K562 (cell line): Measurements from ENCODE around the gene IKZF4. TPM values are rescaled to one million over a fixed set of nuclear protein-coding genes. Genes with fewer than 3 reads are reported as not detected.

Experiments
- BRD4 ChIP-seq: fragments of 200-600 bp; sonication (generic); IDR thresholded peaks from 2 replicates; pipeline ENCODE4 v1.6.1; 2017; ENCODE audit warnings: inconsistent platforms
- CGGBP1 ChIP-seq: fragments of 250-450 bp; sonication (Bioruptor Pico); IDR thresholded peaks from 2 replicates; pipeline ENCODE4 v1.9.0; 2021; ENCODE audit warnings: mild to moderate bottlenecking
- CHCHD3 ChIP-seq: fragments of 250-450 bp; sonication (Bioruptor Pico); IDR thresholded peaks from 2 replicates; pipeline ENCODE4 v2.1.2; 2022; ENCODE audit warnings: mild to moderate bottlenecking
- CHD4 ChIP-seq: fragments of 200-600 bp; sonication (generic); IDR thresholded peaks from 3 replicates; pipeline ENCODE4 v1.6.1; 2012; ENCODE audit warnings: low read depth, mild to moderate bottlenecking, mixed read lengths, low read length, inconsistent platforms; ENCODE audit not compliant: insufficient read depth, insufficient replicate concordance, poor library complexity, severe bottlenecking
- DEAF1 ChIP-seq: fragments of 450-650 bp; formaldehyde crosslinking; IDR thresholded peaks from 2 replicates; pipeline ENCODE4 v1.4.0; 2020; ENCODE audit warnings: mild to moderate bottlenecking, moderate library complexity
- NKRF ChIP-seq: fragments of 450-650 bp; IDR thresholded peaks from 2 replicates; pipeline ENCODE4 v1.6.1; 2016; ENCODE audit warnings: borderline replicate concordance
- RBM39 ChIP-seq: fragments of 200-400 bp; formaldehyde crosslinking; optimal IDR thresholded peaks from 2 replicates; pipeline ENCODE3; 2018; ENCODE audit warnings: low read depth, low read length
- SFPQ ChIP-seq: fragments of 200-400 bp; formaldehyde crosslinking; IDR thresholded peaks from 2 replicates; pipeline ENCODE4 v1.6.1; 2017; ENCODE audit warnings: mild to moderate bottlenecking, low read depth, low read length, moderate library complexity
- SIN3B ChIP-seq: fragments of 450-650 bp; IDR thresholded peaks from 2 replicates; pipeline ENCODE4 v1.6.1; 2017; ENCODE audit warnings: low read depth, mild to moderate bottlenecking, moderate library complexity
- SMAD4 ChIP-seq: fragments of 250-450 bp; sonication (Bioruptor Pico); conservative IDR thresholded peaks from 2 replicates; pipeline ENCODE4 v1.8.0; 2021; ENCODE audit warnings: inconsistent platforms, mild to moderate bottlenecking, moderate library complexity
- TSC22D4 ChIP-seq: fragments of 450-650 bp; IDR thresholded peaks from 2 replicates; pipeline ENCODE4 v1.6.1; 2016; ENCODE audit warnings: missing genetic modification characterization, missing biosample characterization, control low read depth
- ZFP91 ChIP-seq: sonication (generic); formaldehyde crosslinking; IDR thresholded peaks from 2 replicates; pipeline ENCODE4 v1.8.0; 2022; ENCODE audit warnings: mild to moderate bottlenecking, missing genetic modification reagents
- ZNF584 ChIP-seq: fragments of 200-800 bp; sonication (Bioruptor generic); IDR thresholded peaks from 2 replicates; pipeline ENCODE4 v1.6.1; 2016; ENCODE audit warnings: low read depth, mild to moderate bottlenecking, missing genetic modification characterization, missing compliant biosample characterization
- polyA plus RNA-seq, 8 experiments: library from polyadenylated mRNA; depleted of rRNA in 4 of 8; stranded (reverse) in 5 of 8; unstranded in 3 of 8; fragments of >200 nt; fragmentation: Nextera tagmentation in 2 of 8; fragmentation: Illumina TruSeq in 1 of 8; extraction: Ambion mirVana in 2 of 8; extraction: Trizol in 1 of 8; gene quantifications; 2 replicates each; pipeline versions ENCODE4 v1.2.1 to v1.2.3, GENCODE V29; 2011 to 2014; ENCODE audit warnings: inconsistent platforms in 1 of 8, missing spikeins in 1 of 8
- total RNA-seq, 7 experiments: library from RNA; depleted of rRNA in 6 of 7; stranded (reverse); fragments of >200 nt in 6 of 7; fragmentation: Illumina TruSeq in 2 of 7; extraction: Trizol in 2 of 7; gene quantifications; 2 replicates each; pipeline versions ENCODE4 v1.2.1 to v1.2.3, GENCODE V29; 2011 to 2021; ENCODE audit warnings: low replicate concordance in 1 of 7
- TF ChIP-seq, protein P1 (sequence below): sonication (generic); formaldehyde crosslinking; IDR thresholded peaks from 2 replicates; pipeline ENCODE4 v1.8.0; 2022; ENCODE audit warnings: mild to moderate bottlenecking, missing genetic modification reagents, borderline replicate concordance
- TF ChIP-seq, protein P2 (sequence below): fragments of 250-450 bp; sonication (Bioruptor Pico); IDR thresholded peaks from 2 replicates; pipeline ENCODE4 v1.8.0; 2022; ENCODE audit warnings: moderate library complexity, mild to moderate bottlenecking, inconsistent platforms

The IKZF4 gene
- total and polyA plus RNA-seq, 9 of the 15 experiments (the other 6 are each of a cell fraction or from before 2014, with no cell fraction given): 1.9 to 16.3 (median 3.6) TPM

DNA sequence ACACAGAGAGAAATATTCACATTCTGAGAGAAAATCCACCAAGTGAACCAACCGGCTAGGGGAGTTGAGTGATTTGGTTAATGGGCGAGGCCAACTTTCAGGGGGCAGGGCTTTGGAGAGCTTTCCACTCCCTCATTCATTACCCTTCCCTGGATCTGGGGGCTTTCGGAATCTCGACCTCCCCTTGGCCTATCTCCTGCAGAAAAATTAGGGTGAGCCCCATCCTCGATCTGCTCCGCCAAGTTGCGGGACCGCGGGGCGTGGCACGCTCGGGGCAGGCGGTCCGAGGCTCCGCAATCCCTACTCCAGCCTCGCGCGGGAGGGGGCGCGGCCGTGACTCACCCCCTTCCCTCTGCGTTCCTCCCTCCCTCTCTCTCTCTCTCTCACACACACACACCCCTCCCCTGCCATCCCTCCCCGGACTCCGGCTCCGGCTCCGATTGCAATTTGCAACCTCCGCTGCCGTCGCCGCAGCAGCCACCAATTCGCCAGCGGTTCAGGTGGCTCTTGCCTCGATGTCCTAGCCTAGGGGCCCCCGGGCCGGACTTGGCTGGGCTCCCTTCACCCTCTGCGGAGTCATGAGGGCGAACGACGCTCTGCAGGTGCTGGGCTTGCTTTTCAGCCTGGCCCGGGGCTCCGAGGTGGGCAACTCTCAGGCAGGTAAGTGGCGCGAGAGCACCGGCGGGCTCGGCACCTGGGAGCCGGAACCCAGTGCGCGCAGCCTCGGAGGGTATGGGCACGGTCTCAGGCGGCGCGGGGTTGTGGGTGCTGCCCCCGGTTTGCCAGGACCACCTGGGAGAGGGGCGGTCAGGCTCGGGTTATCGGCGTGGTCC is 59.1 kb downstream of the IKZF4 start, which contains the start of gene ERBB3 (continued):
- no peak for TF ChIP-seq SFPQ
- TF ChIP-seq DEAF1 (CRISPR knock-in tag): no peak
- TF ChIP-seq BRD4: no peak
- peak; percentile 49; the same call in 1 of the 2 replicates for TF ChIP-seq NKRF
- 0 out of 2 replicates have a peak, but pooled peaks have one; percentile 13 for TF ChIP-seq SMAD4 (CRISPR knock-in tag)
- no peak for TF ChIP-seq CGGBP1 (CRISPR knock-in tag)
- TF ChIP-seq ZNF584: no peak; the same call in 1 of the 2 replicates
- no peak for TF ChIP-seq ZFP91 (CRISPR knock-in tag)
- no peak for TF ChIP-seq RBM39
- no peak for TF ChIP-seq CHCHD3 (CRISPR knock-in tag)
- TF ChIP-seq, protein P1, sequence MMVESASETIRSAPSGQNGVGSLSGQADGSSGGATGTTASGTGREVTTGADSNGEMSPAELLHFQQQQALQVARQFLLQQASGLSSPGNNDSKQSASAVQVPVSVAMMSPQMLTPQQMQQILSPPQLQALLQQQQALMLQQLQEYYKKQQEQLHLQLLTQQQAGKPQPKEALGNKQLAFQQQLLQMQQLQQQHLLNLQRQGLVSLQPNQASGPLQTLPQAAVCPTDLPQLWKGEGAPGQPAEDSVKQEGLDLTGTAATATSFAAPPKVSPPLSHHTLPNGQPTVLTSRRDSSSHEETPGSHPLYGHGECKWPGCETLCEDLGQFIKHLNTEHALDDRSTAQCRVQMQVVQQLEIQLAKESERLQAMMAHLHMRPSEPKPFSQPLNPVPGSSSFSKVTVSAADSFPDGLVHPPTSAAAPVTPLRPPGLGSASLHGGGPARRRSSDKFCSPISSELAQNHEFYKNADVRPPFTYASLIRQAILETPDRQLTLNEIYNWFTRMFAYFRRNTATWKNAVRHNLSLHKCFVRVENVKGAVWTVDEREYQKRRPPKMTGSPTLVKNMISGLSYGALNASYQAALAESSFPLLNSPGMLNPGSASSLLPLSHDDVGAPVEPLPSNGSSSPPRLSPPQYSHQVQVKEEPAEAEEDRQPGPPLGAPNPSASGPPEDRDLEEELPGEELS (CRISPR knock-in tag): peak; percentile 75; the same call in 1 of the 2 replicates
- TF ChIP-seq, protein P2, sequence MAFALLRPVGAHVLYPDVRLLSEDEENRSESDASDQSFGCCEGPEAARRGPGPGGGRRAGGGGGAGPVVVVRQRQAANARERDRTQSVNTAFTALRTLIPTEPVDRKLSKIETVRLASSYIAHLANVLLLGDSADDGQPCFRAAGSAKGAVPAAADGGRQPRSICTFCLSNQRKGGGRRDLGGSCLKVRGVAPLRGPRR (CRISPR knock-in tag): no peak
- no peak for TF ChIP-seq SIN3B
- TF ChIP-seq CHD4: no peak
- no peak for TF ChIP-seq TSC22D4 (tag)
